Esophagus muscularis mucosa (tissue), 4 donors: ENCODE results near the gene ERI2. TPM values are rescaled to one million over a fixed set of nuclear protein-coding genes. Genes with fewer than 3 reads are reported as not detected.

Experiments used
- DNase-seq: peaks from one replicate; pipeline ENCODE4 v3.0.0-alpha.2; 2017; ENCODE audit errors: extremely low spot score
- H3K27ac ChIP-seq, 4 donors: fragments of 200-600 bp; sonication (generic); replicated peaks in 1 of 4; 1 replicate in 3 of 4; 2 replicates in 1 of 4; pipeline ENCODE4 v1.5.1; 2016 to 2019; ENCODE audit warnings: mild to moderate bottlenecking in 1 of 4
- H3K27me3 ChIP-seq, 4 donors: fragments of 200-600 bp; sonication (generic); one replicate each; pipeline versions ENCODE4 v1.5.1 to v1.6.0; 2016 to 2019
- H3K36me3 ChIP-seq, 4 donors: fragments of 200-600 bp; sonication (generic); one replicate each; pipeline ENCODE4 v1.5.1; 2016 to 2019
- H3K4me1 ChIP-seq, 4 donors: fragments of 200-600 bp; sonication (generic); one replicate each; pipeline ENCODE4 v1.5.1; 2016 to 2019
- H3K4me3 ChIP-seq, 4 donors: fragments of 200-600 bp; sonication (generic); 1 replicate in 2 of 4; 2 replicates in 2 of 4; pipeline ENCODE4 v1.5.1; 2016 to 2019; ENCODE audit warnings: mild to moderate bottlenecking in 4 of 4, moderate library complexity in 1 of 4
- H3K9me3 ChIP-seq, 4 donors: fragments of 200-600 bp; sonication (generic); 1 replicate in 3 of 4; 2 replicates in 1 of 4; pipeline ENCODE4 v1.5.1; 2016 to 2019
- EP300 ChIP-seq: sonication (generic); formaldehyde crosslinking; IDR thresholded peaks from one replicate; pipeline ENCODE4 v1.6.1; 2017; ENCODE audit warnings: antibody characterized with exemption
- POLR2A ChIP-seq: fragments of 450-650 bp; IDR thresholded peaks from one replicate; pipeline ENCODE4 v1.6.1; 2017; ENCODE audit warnings: antibody characterized with exemption, moderate library complexity, mild to moderate bottlenecking, low read depth
- POLR2AphosphoS5 ChIP-seq, 2 donors: sonication (generic); formaldehyde crosslinking; IDR thresholded peaks; one replicate each; pipeline ENCODE4 v1.6.1; 2017; ENCODE audit warnings: antibody characterized with exemption in 2 of 2
- WGBS: methylation state at CpG from one replicate; pipeline ENCODE4 v1.1.5; 2018; 5-methylcytosine and 5-hydroxymethylcytosine counted together
- intact Hi-C: fragments of 100-400 bp; cut with DNase I; formaldehyde crosslinking; loops from one replicate; pipeline ENCODE4 v1.15.1; 2023
- total RNA-seq, 4 donors: library from RNA; depleted of rRNA; stranded (reverse); fragments of >200 nt; gene quantifications; one replicate each; pipeline versions ENCODE4 v1.1.0 to v1.2.1, GENCODE V29; 2016
- TF ChIP-seq, protein P1 (sequence below), 3 experiments: fragments of 200-600 bp in 2 of 3; fragments of 450-650 bp in 1 of 3; sonication (generic) in 2 of 3; IDR thresholded peaks; one replicate each; pipeline ENCODE4 v1.5.1; 2017 to 2019; ENCODE audit warnings: antibody characterized with exemption in 3 of 3, mild to moderate bottlenecking in 2 of 3, moderate library complexity in 1 of 3

ERI2 gene
- total RNA-seq, 4 donors from 2014 or later, result 8.3 to 21.2 (median 13.6) TPM

DNA sequence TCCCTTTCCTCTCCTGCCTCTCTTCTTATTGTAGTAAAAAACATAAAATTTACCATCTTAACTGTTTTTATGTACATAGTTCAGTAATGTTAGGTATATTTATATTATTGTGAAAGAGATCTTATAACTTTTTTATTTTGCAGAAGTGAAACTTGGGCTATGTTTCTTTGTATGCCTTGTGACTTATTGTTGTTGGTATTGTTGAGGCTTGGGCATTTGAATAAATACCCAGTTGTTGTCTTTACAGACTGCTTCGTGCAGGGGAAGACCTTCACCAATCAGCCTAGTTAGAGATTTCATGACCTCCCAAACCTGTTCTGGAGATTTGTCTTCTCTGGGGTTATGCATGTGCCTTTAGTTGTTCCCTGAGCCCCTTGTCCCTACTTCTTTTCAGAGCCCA lies 32.0 kb upstream of the ERI2 start:
- intact Hi-C loops, result no loop called here
- Histone ChIP-seq H3K4me1 (no peaks in the 10 kb centered on the region), H3K4me3 (no peak overlapping the region), H3K36me3 (peaks cover 0 to 10% (median 8%) of the 10 kb centered on the region in 4 donors), H3K27ac (no peak overlapping the region), H3K9me3 (peaks cover 0 to 5% (median 1%) of the 10 kb centered on the region in 4 donors), H3K27me3 (no peaks in the 10 kb centered on the region)
- no peak for DNase-seq
- WGBS, result 95% methylated on average over 1 of the region's 1 CpG
- no peak for TF ChIP-seq POLR2A
- TF ChIP-seq, protein P1, sequence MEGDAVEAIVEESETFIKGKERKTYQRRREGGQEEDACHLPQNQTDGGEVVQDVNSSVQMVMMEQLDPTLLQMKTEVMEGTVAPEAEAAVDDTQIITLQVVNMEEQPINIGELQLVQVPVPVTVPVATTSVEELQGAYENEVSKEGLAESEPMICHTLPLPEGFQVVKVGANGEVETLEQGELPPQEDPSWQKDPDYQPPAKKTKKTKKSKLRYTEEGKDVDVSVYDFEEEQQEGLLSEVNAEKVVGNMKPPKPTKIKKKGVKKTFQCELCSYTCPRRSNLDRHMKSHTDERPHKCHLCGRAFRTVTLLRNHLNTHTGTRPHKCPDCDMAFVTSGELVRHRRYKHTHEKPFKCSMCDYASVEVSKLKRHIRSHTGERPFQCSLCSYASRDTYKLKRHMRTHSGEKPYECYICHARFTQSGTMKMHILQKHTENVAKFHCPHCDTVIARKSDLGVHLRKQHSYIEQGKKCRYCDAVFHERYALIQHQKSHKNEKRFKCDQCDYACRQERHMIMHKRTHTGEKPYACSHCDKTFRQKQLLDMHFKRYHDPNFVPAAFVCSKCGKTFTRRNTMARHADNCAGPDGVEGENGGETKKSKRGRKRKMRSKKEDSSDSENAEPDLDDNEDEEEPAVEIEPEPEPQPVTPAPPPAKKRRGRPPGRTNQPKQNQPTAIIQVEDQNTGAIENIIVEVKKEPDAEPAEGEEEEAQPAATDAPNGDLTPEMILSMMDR (IDR thresholded peaks at IDR 0.05), result no peak
- TF ChIP-seq EP300, result no peak
- TF ChIP-seq POLR2AphosphoS5 (IDR thresholded peaks at IDR 0.05), result no peak

DNA sequence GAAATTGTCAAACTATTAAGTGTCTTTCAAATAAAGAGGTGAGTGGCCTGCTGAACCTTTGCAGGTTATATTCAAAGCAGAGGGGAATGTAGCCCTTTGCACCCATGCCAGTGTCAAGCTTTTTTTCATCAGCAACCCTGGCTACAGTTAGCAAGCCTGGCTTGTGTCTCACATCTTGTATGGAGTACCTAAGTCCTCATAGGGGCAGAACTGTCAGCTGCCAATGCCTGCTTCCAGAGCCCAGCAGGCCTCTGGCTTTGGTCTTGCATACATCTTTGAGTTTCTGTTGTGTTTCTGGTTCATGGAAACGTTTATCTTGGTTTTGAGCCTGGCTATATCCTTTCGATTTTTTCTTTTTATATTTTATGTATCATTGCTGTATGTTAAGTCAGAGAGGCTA lies 26.8 kb upstream of the ERI2 start:
- 77% methylated on average over 2 of the region's 2 CpGs for WGBS

DNA sequence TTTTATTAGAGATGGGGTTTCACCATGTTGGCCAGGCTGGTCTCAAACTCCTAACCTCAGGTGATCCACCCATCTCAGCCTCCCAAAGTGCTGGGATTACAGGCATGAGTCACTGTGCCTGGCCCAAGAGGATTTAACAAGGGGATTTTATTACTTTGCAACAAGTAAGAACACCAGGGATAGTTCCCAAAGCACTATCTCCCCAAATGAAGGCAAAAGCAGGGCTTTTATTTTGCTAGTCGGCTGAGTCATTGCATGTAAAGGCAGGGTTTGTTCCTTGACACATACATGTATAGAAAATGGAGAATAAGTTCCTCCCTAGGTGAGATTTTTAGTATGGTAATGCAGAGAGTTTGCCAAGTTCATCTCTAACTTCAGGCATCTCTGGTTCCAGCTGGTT lies 24.1 kb upstream of the ERI2 start:
- Histone ChIP-seq H3K4me1 (no peaks in the 10 kb centered on the region), H3K27ac (no peak overlapping the region), H3K36me3 (peaks cover 0 to 20% (median 5%) of the 10 kb centered on the region in 4 donors), H3K9me3 (no peaks in the 10 kb centered on the region), H3K27me3 (no peaks in the 10 kb centered on the region), H3K4me3 (no peak overlapping the region)
- intact Hi-C loops, result no loop called here
- TF ChIP-seq, protein P1 (IDR thresholded peaks at IDR 0.05), result no peak
- TF ChIP-seq POLR2AphosphoS5 (IDR thresholded peaks at IDR 0.05) (no peak), EP300 (no peak), POLR2A (no peak)
- DNase-seq, result no peak
- 94% methylated on average over 1 of the region's 1 CpG for WGBS

More for the DNA sequence above, 26.8 kb upstream of the ERI2 start:
- Histone ChIP-seq H3K4me1 (no peaks in the 10 kb centered on the region), H3K36me3 (peaks cover 0 to 18% (median 8%) of the 10 kb centered on the region in 4 donors), H3K27ac (no peak overlapping the region), H3K27me3 (no peaks in the 10 kb centered on the region), H3K9me3 (peaks cover 0 to 5% (median 1%) of the 10 kb centered on the region in 4 donors), H3K4me3 (no peak overlapping the region)
- no peak for DNase-seq
- intact Hi-C loops, result no loop called here
- TF ChIP-seq EP300 (no peak), POLR2A (no peak), POLR2AphosphoS5 (IDR thresholded peaks at IDR 0.05) (no peak)
- TF ChIP-seq, protein P1 (IDR thresholded peaks at IDR 0.05), result no peak

DNA sequence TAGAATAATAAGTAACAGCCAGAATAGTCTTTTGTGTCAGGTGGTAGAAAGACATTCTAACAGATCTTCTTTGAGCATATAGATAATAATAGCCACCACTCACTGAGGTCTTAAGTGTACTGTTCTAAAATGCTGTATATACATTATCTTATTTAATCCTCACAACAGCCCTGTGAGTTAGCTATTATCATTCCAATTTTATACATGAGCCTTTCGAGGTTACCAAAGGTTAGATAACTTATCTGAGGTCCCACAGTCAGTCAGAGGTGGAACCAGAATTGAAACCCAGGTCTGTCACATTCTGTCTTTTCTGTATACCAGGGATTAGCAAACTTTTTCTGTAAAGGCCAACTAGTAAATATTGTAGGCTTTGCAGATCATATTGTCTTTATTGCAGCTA lies 23.3 kb upstream of the ERI2 start:
- 100% methylated on average over 1 of the region's 1 CpG for whole genome bisulfite sequencing
- Histone ChIP-seq H3K27me3 (no peaks in the 10 kb centered on the region), H3K27ac (no peak overlapping the region), H3K4me3 (no peak overlapping the region), H3K9me3 (no peaks in the 10 kb centered on the region), H3K36me3 (peaks cover 0 to 23% (median 5%) of the 10 kb centered on the region in 4 donors), H3K4me1 (no peaks in the 10 kb centered on the region)
- DNase-seq, result no peak
- intact Hi-C loops, result no loop called here
- TF ChIP-seq, protein P1 (IDR thresholded peaks at IDR 0.05), result no peak
- TF ChIP-seq EP300 (no peak), POLR2AphosphoS5 (IDR thresholded peaks at IDR 0.05) (no peak), POLR2A (no peak)

DNA sequence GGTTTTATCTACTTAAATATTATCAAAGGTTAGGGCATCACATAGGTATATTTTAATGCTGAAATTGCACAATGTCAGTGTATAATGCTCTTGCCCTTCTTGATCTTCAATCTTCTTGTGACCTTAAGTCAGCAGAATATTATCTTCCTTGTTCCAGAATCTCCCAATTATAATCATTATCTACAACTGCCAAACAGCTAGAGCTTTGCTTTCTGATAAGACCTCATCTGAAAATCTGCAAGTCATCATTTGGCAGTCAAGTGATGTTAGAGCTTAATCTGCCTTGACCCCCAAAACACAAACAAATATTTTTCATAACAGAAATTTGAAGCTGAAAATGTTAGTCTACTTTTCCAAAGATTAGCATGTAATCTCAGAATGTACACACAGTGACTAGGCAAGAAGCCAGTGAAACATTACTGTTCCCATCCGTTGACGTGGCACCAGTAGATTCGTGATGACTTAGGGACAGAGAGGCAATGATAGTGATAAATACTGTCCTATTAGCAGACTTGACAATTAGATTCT lies 19.8 kb upstream of the ERI2 start:
- Histone ChIP-seq H3K4me3 (no peak overlapping the region), H3K4me1 (no peaks in the 10 kb centered on the region), H3K36me3 (peaks cover 0 to 35% (median 3%) of the 10 kb centered on the region in 4 donors), H3K27ac (no peak overlapping the region), H3K9me3 (no peaks in the 10 kb centered on the region), H3K27me3 (no peaks in the 10 kb centered on the region)
- DNase-seq, result no peak
- intact Hi-C loops, result no loop called here
- WGBS, result 76% methylated on average over 3 of the region's 3 CpGs
- TF ChIP-seq, protein P1 (IDR thresholded peaks at IDR 0.05), result no peak
- TF ChIP-seq POLR2AphosphoS5 (IDR thresholded peaks at IDR 0.05) (no peak), EP300 (no peak), POLR2A (no peak)
